Nephron (organoid): ENCODE measurements around the gene AK5.

ENCODE experiments used
- H3K27ac Mint-ChIP-seq, 3 experiments: 2 replicates each; pipeline ENCODE4 v1.8.0; 2020; ENCODE audit warnings: mixed read lengths in 3 of 3, mild to moderate bottlenecking in 2 of 3, moderate library complexity in 1 of 3
- H3K27me3 Mint-ChIP-seq: 2 replicates; pipeline ENCODE4 v1.8.0; 2021; ENCODE audit warnings: low read depth, mild to moderate bottlenecking, moderate library complexity, mixed read lengths
- H3K36me3 Mint-ChIP-seq: 2 replicates; pipeline ENCODE4 v1.8.0; 2020; ENCODE audit warnings: low read depth, mixed read lengths
- H3K4me1 Mint-ChIP-seq: 2 replicates; pipeline ENCODE4 v1.8.0; 2020; ENCODE audit warnings: mixed read lengths
- H3K4me3 Mint-ChIP-seq, 3 experiments: 2 replicates each; pipeline ENCODE4 v1.8.0; 2020; ENCODE audit warnings: mild to moderate bottlenecking in 3 of 3, mixed read lengths in 3 of 3, moderate library complexity in 2 of 3
- H3K9me3 Mint-ChIP-seq: 2 replicates; pipeline ENCODE4 v1.8.0; 2020; ENCODE audit warnings: mixed read lengths
- TF ChIP-seq, protein P1 (sequence below), 3 experiments: fragments of 200-600 bp; sonication (generic); IDR thresholded peaks; one replicate each; pipeline ENCODE4 v1.5.0; 2021; ENCODE audit warnings: antibody characterized with exemption in 3 of 3; ENCODE audit not compliant: unreplicated experiment in 3 of 3

AK5 gene

DNA sequence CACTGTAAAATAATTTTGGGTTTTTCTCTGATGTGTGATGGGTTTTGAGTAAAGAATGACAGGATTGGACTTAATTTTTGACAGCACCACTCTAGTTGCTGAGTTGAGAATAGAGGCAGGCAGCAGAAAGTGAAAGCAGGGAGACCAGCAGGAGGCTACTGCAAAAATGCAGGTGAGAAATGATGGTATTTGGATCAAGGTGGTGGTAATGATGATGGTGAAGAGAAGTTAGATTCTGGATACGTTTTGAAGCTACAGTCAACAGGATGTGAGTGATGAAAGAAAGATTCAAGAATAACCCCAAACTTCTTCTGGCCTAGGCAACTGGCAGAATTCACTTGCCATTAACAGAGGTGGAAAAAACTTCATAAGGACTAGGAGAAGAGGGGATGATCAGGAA lies 14.8 kb upstream of the AK5 start:
- Mint-ChIP-seq H3K27ac (no peak overlapping the region), H3K4me1 (no peaks in the 10 kb centered on the region), H3K9me3 (peaks cover 2% of the 10 kb centered on the region), H3K36me3 (no peaks in the 10 kb centered on the region), H3K4me3 (no peak overlapping the region), H3K27me3 (no peaks in the 10 kb centered on the region)
- TF ChIP-seq, protein P1, sequence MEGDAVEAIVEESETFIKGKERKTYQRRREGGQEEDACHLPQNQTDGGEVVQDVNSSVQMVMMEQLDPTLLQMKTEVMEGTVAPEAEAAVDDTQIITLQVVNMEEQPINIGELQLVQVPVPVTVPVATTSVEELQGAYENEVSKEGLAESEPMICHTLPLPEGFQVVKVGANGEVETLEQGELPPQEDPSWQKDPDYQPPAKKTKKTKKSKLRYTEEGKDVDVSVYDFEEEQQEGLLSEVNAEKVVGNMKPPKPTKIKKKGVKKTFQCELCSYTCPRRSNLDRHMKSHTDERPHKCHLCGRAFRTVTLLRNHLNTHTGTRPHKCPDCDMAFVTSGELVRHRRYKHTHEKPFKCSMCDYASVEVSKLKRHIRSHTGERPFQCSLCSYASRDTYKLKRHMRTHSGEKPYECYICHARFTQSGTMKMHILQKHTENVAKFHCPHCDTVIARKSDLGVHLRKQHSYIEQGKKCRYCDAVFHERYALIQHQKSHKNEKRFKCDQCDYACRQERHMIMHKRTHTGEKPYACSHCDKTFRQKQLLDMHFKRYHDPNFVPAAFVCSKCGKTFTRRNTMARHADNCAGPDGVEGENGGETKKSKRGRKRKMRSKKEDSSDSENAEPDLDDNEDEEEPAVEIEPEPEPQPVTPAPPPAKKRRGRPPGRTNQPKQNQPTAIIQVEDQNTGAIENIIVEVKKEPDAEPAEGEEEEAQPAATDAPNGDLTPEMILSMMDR (IDR thresholded peaks at IDR 0.05; ENCODE audit: unreplicated experiment in 3 of 3) = no peak

DNA sequence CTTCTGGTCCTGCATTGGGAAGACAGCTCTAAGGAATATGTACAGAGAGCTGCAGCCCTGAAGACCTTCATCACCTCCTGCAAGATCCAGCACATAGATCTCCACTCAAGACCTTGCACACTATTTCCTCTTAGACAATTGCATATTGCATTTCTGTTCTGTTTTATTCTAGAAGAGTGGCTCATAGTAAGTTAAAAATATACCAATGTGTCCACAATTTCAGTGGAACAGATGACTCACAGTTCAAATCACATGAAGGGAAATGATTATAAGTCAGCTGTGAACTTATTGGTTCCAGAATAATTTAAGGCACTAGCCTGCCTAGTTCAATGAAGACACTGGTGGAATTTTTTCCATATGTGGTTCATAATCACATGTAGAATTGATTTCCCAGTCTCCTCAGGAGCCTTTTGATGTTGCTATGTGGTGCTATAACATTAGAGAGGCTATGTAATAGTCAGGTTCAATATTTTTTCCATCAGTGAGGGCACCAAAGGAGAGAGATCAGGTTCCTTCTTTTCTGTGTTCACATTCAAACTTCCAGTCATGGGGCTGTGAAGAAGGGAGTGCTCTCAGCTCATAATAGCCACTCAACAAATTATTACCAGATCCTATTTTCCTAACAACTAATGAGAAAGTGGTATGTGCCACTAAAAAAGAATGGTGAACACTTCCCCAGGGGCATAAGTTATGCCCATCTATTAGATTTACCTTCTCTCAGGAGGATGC lies 9.8 kb upstream of the AK5 start:
- Mint-ChIP-seq H3K9me3 (no peaks in the 10 kb centered on the region), H3K27me3 (peaks cover 4% of the 10 kb centered on the region), H3K4me3 (no peak overlapping the region), H3K4me1 (no peaks in the 10 kb centered on the region), H3K27ac (no peak overlapping the region), H3K36me3 (no peaks in the 10 kb centered on the region)
- TF ChIP-seq, protein P1 (IDR thresholded peaks at IDR 0.05; ENCODE audit: unreplicated experiment in 3 of 3) = no peak

DNA sequence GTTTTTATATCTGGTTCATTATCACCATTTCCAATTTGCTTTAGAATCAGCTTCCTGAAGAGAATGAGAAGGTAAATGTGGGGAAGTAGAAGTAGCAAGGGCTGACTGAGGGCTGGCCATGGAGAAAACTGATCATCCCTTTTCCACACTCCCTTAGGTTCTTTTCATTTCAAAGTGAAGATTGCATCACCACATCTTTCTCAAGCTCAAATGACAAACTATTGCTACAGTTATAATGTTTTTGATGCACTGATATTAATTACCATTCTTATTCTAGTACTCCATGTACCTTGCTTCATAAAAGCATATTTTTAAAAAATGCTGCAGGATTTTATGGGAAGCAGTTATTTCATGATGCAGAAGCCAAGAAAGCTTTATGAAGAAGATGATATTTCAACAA lies 7.9 kb upstream of the AK5 start:
- no peak overlapping the region for H3K4me3 Mint-ChIP-seq
- no peaks in the 10 kb centered on the region for H3K9me3 Mint-ChIP-seq
- H3K27me3 Mint-ChIP-seq = peaks cover 9% of the 10 kb centered on the region
- TF ChIP-seq, protein P1 (IDR thresholded peaks at IDR 0.05; ENCODE audit: unreplicated experiment in 3 of 3) = no peak
- H3K36me3 Mint-ChIP-seq = no peaks in the 10 kb centered on the region
- H3K4me1 Mint-ChIP-seq = no peaks in the 10 kb centered on the region
- H3K27ac Mint-ChIP-seq = no peak overlapping the region

DNA sequence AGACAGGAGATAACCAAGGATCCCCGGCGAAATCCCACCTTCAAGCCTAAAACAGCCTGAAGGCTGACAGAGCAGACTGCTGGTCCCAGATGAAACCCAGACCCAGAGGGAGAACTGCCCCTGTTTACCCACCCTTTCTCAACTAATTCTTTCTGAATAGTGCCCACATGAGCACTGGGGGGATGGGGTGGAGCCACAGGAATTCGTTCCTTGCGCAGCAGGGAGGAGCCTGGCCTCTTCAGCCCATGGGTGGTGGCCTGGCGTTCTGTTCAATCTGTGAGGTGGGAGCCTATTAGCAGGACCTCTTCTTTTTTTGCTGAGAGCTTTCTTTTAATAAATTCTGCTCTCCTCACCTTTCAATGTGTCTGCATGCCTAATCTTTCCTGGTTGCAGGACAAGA lies 6.6 kb upstream of the AK5 start:
- TF ChIP-seq, protein P1 (IDR thresholded peaks at IDR 0.05; ENCODE audit: unreplicated experiment in 3 of 3) = no peak

DNA sequence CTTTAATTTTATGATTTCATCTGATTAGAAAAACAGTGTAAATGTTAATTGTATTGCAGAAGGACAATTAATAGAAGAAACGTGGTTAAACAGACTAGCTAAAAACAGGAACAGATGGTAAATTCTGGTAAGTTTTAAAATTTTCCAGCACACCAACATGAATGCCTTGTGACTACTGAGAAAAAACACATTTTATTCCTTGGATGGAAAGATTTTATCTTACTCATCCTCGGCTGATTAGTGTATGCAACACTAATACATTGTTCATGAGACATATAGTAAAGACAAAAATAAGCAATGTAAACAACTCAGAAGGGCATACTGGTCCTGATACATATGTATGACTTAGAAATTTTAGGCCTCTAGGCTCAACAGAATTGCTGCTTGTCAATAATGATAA lies 4.9 kb upstream of the AK5 start:
- Mint-ChIP-seq H3K9me3 (no peaks in the 10 kb centered on the region), H3K36me3 (no peaks in the 10 kb centered on the region), H3K4me1 (no peaks in the 10 kb centered on the region), H3K27me3 (peaks cover 32% of the 10 kb centered on the region), H3K4me3 (no peak overlapping the region), H3K27ac (no peak overlapping the region)
- TF ChIP-seq, protein P1 (IDR thresholded peaks at IDR 0.05; ENCODE audit: unreplicated experiment in 3 of 3) = no peak

More for the DNA sequence above, 6.6 kb upstream of the AK5 start:
- H3K36me3 Mint-ChIP-seq = no peaks in the 10 kb centered on the region
- H3K4me1 Mint-ChIP-seq = no peaks in the 10 kb centered on the region
- H3K27ac Mint-ChIP-seq = no peak overlapping the region
- H3K9me3 Mint-ChIP-seq = no peaks in the 10 kb centered on the region
- peaks cover 19% of the 10 kb centered on the region for H3K27me3 Mint-ChIP-seq
- no peak overlapping the region for H3K4me3 Mint-ChIP-seq

DNA sequence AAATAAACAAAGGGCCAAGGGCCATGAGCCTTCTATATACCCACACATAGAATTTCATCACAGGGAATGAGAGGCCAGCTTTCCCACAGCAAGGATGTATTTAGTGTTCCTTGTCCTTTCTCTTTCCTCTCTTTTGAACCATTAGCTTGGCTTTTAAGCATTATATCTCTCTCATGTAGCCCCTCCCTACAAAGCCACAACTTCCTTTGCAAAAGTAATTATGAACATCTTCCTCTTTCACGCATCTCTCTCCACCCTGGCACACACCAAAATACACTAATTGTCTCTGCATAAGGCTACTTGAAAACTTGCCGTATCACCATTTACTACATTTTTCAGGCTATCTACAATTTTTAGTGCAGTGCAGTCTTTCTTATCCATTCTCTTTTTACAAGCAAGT lies 1.9 kb upstream of the AK5 start:
- H3K4me1 Mint-ChIP-seq = no peaks in the 10 kb centered on the region
- H3K27ac Mint-ChIP-seq = no peak overlapping the region
- no peaks in the 10 kb centered on the region for H3K36me3 Mint-ChIP-seq
- H3K4me3 Mint-ChIP-seq = no peak overlapping the region
- TF ChIP-seq, protein P1 (IDR thresholded peaks at IDR 0.05; ENCODE audit: unreplicated experiment in 3 of 3) = no peak
- H3K27me3 Mint-ChIP-seq = peaks cover 55% of the 10 kb centered on the region
- H3K9me3 Mint-ChIP-seq = no peaks in the 10 kb centered on the region
